Breast epithelium (tissue), 4 donors: ENCODE results near the gene CCDC54. TPM values are rescaled to one million over a fixed set of nuclear protein-coding genes. Genes with fewer than 3 reads are reported as not detected.

Experiments
- DNase-seq, 2 donors: peaks; one replicate each; pipeline ENCODE4 v3.0.0-alpha.2; 2019; ENCODE audit warnings: low spot score in 2 of 2
- H3K27ac ChIP-seq, 2 donors: fragments of 200-600 bp; sonication (generic) in 1 of 2; one replicate each; pipeline ENCODE4 v1.5.1; 2016 to 2019; ENCODE audit warnings: mild to moderate bottlenecking in 1 of 2
- H3K27me3 ChIP-seq, 2 donors: fragments of 200-600 bp; sonication (generic) in 1 of 2; one replicate each; pipeline versions ENCODE4 v1.5.1 to v1.6.0; 2017 to 2019; ENCODE audit warnings: control low read depth in 1 of 2, mild to moderate bottlenecking in 1 of 2
- H3K36me3 ChIP-seq: fragments of 200-600 bp; one replicate; pipeline ENCODE4 v1.5.1; 2019
- H3K4me1 ChIP-seq, 2 donors: fragments of 200-600 bp; sonication (generic); one replicate each; pipeline ENCODE4 v1.5.1; 2016 to 2019; ENCODE audit warnings: control low read depth in 1 of 2
- H3K4me3 ChIP-seq, 3 donors: fragments of 200-600 bp; sonication (generic); 1 replicate in 2 of 3; 2 replicates in 1 of 3; pipeline ENCODE4 v1.5.1; 2016 to 2019; ENCODE audit warnings: mild to moderate bottlenecking in 3 of 3, moderate library complexity in 2 of 3
- H3K9me3 ChIP-seq, 2 donors: fragments of 200-600 bp; sonication (generic) in 1 of 2; one replicate each; pipeline ENCODE4 v1.5.1; 2016 to 2019; ENCODE audit warnings: control low read depth in 1 of 2
- CTCF ChIP-seq, 3 donors: fragments of 450-650 bp; IDR thresholded peaks; one replicate each; pipeline ENCODE4 v1.5.1; 2016 to 2017; ENCODE audit warnings: antibody characterized with exemption in 3 of 3, mild to moderate bottlenecking in 3 of 3, moderate library complexity in 3 of 3
- POLR2A ChIP-seq: fragments of 450-650 bp; IDR thresholded peaks from one replicate; pipeline ENCODE4 v1.6.1; 2016; ENCODE audit warnings: antibody characterized with exemption, mild to moderate bottlenecking, moderate library complexity
- POLR2AphosphoS5 ChIP-seq, 3 donors: sonication (generic); formaldehyde crosslinking; IDR thresholded peaks; one replicate each; pipeline ENCODE4 v1.6.1; 2017; ENCODE audit warnings: antibody characterized with exemption in 3 of 3
- intact Hi-C: fragments of 100-400 bp; cut with DNase I; formaldehyde crosslinking; loops from one replicate; pipeline ENCODE4 v1.15.1; 2023; ENCODE audit warnings: low total_unique reads
- total RNA-seq, 3 donors: library from RNA; depleted of rRNA; stranded (reverse); fragments of >200 nt; gene quantifications; one replicate each; pipeline ENCODE4 v1.1.0, GENCODE V29; 2016

Gene CCDC54
- total RNA-seq, 3 donors from 2014 or later: 0.33 TPM; not detected in 2

GRCh38 chr3:107409365-107409764 lies 32.1 kb downstream of the CCDC54 start:
- Histone ChIP-seq H3K27me3 (no peaks in the 10 kb centered on the region), H3K4me1 (no peaks in the 10 kb centered on the region), H3K36me3 (no peaks in the 10 kb centered on the region), H3K4me3 (no peak overlapping the region), H3K27ac (no peak overlapping the region), H3K9me3 (peaks cover 7 to 13% of the 10 kb centered on the region in 2 donors)
- intact Hi-C loops: loop anchor here (10.0 kb wide), 1 partner anchor 1975 kb away; no protein-coding TSS in a partner anchor
- no peak for TF ChIP-seq CTCF (IDR thresholded peaks at IDR 0.05)
- no peak for TF ChIP-seq POLR2AphosphoS5 (IDR thresholded peaks at IDR 0.05)
- no peak for TF ChIP-seq POLR2A
- DNase-seq: no peak

DNA sequence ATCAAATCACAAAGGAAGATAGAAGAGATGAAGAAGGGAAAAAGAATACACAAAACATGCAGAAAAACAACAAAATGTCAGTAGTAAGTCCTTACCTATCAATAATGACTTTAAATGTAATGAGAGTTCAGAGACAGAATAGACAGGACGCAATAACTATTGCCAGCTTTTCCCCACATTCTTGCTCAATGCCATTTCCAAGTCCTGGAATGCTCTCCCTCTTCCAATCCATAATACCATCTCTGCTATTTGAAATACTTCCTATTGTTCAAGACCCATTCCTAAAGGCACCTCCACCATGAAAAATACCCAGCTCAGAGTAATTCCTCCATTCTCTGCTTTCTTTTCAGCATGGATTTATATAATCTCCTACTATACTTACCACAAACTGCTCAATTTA lies 33.4 kb downstream of the CCDC54 start:
- no peak for DNase-seq
- intact Hi-C loops: loop anchor here (2.0 kb wide), 1 partner anchor 72 kb away; no protein-coding TSS in a partner anchor
- Histone ChIP-seq H3K27me3 (no peaks in the 10 kb centered on the region), H3K36me3 (no peaks in the 10 kb centered on the region), H3K4me3 (no peak overlapping the region), H3K27ac (no peak overlapping the region), H3K9me3 (peaks cover 7 to 13% of the 10 kb centered on the region in 2 donors), H3K4me1 (no peaks in the 10 kb centered on the region)
- no peak for TF ChIP-seq POLR2AphosphoS5 (IDR thresholded peaks at IDR 0.05)
- no peak for TF ChIP-seq POLR2A

- no peak for DNase-seq
- no peak overlapping the region for H3K4me3 ChIP-seq
- no peaks in the 10 kb centered on the region for H3K4me1 ChIP-seq
- H3K9me3 ChIP-seq: peaks cover 7 to 13% of the 10 kb centered on the region in 2 donors
- no peak overlapping the region for H3K27ac ChIP-seq
- TF ChIP-seq CTCF (IDR thresholded peaks at IDR 0.05) (no peak), POLR2AphosphoS5 (IDR thresholded peaks at IDR 0.05) (no peak), POLR2A (no peak)
- no peaks in the 10 kb centered on the region for H3K27me3 ChIP-seq
- H3K36me3 ChIP-seq: no peaks in the 10 kb centered on the region
- intact Hi-C loops: loop anchor here (2.0 kb wide), 1 partner anchor 72 kb away; no protein-coding TSS in a partner anchor
These were observed 33.8 kb downstream of the CCDC54 start for GRCh38 chr3:107411056-107411455.

DNA sequence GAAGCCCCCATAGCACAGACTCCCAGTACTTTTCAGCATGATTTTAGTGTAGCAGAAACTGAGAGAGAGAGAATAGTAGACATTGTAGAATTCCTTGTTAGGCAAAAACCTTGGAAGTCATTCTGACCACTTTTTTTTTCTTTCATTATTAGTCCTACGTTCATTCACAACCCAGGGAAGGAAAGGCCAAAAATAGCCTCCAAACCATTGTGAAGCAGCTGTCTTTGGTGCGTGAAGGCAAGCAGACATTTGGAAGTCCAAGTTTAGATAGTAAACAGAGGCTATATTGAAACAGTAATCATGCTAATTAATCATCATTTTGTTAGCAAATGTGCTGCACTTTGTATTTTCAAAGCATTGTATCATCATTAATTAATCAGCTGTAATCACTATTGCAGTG lies 34.5 kb downstream of the CCDC54 start:
- no peak overlapping the region for H3K4me3 ChIP-seq
- no peaks in the 10 kb centered on the region for H3K4me1 ChIP-seq
- intact Hi-C loops: loop anchor here (2.0 kb wide), 1 partner anchor 71 kb away; no protein-coding TSS in a partner anchor
- no peak for DNase-seq
- no peak overlapping the region for H3K27ac ChIP-seq
- no peaks in the 10 kb centered on the region for H3K36me3 ChIP-seq
- H3K27me3 ChIP-seq: no peaks in the 10 kb centered on the region
- TF ChIP-seq CTCF (IDR thresholded peaks at IDR 0.05): no peak
- no peak for TF ChIP-seq POLR2A
- no peak for TF ChIP-seq POLR2AphosphoS5 (IDR thresholded peaks at IDR 0.05)
- peaks cover 7 to 13% of the 10 kb centered on the region in 2 donors for H3K9me3 ChIP-seq

DNA sequence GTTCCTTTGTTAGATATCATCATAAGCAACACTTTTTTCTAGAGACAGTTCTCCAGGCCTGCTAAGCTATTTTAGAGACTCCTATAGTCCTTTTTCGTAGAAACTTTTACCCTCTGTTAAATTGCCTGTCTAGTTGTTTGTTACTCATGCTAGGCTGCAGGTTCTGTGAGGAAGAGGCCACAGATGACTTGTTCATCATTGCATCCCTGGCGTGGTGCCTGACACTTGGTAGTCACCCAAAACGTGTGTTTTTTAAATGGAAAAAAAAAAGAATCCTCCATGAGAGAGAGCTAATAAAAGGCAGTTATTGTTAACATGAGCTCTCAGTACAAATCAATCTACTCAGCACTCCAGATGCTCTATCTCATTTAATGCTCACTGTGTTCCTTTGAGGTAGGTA lies 35.1 kb downstream of the CCDC54 start:
- no peak overlapping the region for H3K4me3 ChIP-seq
- TF ChIP-seq CTCF (IDR thresholded peaks at IDR 0.05): no peak
- no peak for TF ChIP-seq POLR2A
- TF ChIP-seq POLR2AphosphoS5 (IDR thresholded peaks at IDR 0.05): no peak
- H3K9me3 ChIP-seq: peaks cover 7 to 13% of the 10 kb centered on the region in 2 donors
- no peaks in the 10 kb centered on the region for H3K36me3 ChIP-seq
- H3K27ac ChIP-seq: no peak overlapping the region
- intact Hi-C loops: no loop called here
- no peak for DNase-seq
- no peaks in the 10 kb centered on the region for H3K4me1 ChIP-seq
- H3K27me3 ChIP-seq: no peaks in the 10 kb centered on the region

DNA sequence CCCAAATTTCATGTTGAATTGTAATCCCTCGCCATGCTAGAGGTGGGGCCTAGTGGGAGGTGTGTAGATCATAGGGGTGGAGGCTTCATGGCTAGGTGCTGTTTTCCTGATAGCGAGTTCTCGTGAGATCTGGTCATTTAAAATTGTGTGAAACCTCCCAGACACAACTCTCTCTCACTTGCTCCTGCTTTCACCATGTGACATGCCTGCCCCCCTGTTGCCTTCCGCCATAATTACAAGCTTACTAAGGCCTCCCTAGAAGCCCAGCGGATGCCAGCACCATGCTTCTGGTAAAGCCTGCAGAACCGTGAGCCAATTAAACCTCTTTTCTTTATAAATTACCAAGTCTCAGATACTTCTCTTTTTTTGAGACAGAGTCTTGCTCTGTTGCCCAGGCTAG lies 36.0 kb downstream of the CCDC54 start:
- TF ChIP-seq CTCF (IDR thresholded peaks at IDR 0.05) (no peak), POLR2AphosphoS5 (IDR thresholded peaks at IDR 0.05) (no peak), POLR2A (no peak)
- H3K27ac ChIP-seq: no peak overlapping the region
- no peaks in the 10 kb centered on the region for H3K4me1 ChIP-seq
- DNase-seq: no peak
- no peaks in the 10 kb centered on the region for H3K27me3 ChIP-seq
- H3K4me3 ChIP-seq: no peak overlapping the region
- H3K9me3 ChIP-seq: peaks cover 7 to 13% of the 10 kb centered on the region in 2 donors
- H3K36me3 ChIP-seq: no peaks in the 10 kb centered on the region
- intact Hi-C loops: no loop called here
